GM12878 (cell line): Measurements from ENCODE around the gene PFN2.

ENCODE experiments used
- BCL11A ChIP-seq: IDR thresholded peaks from 2 replicates; pipeline ENCODE4 v1.6.1; 2011; ENCODE audit warnings: low read depth, low read length
- CBX5 ChIP-seq: sonication (generic); IDR thresholded peaks from 2 replicates; pipeline ENCODE4 v1.6.1; 2016; ENCODE audit warnings: low read depth, moderate library complexity, mild to moderate bottlenecking, inconsistent platforms
- CREB1 ChIP-seq: IDR thresholded peaks from 2 replicates; pipeline ENCODE4 v1.6.1; 2012; ENCODE audit warnings: low read depth, mild to moderate bottlenecking, inconsistent platforms
- EP300 ChIP-seq, 2 experiments: fragments of 150-350 bp in 1 of 2; IDR thresholded peaks; 2 replicates each; pipeline ENCODE4 v1.6.1; 2011 to 2012; ENCODE audit warnings: low read depth in 2 of 2, low read length in 2 of 2, borderline replicate concordance in 1 of 2, improper control_type of control experiment in 1 of 2, inconsistent platforms in 1 of 2; ENCODE audit not compliant: control insufficient read depth in 1 of 2
- GATAD2B ChIP-seq: fragments of 450-650 bp; conservative IDR thresholded peaks from 2 replicates; pipeline ENCODE4 v1.6.1; 2017; ENCODE audit warnings: low read depth, mild to moderate bottlenecking, moderate library complexity
- POLR2A ChIP-seq: IDR thresholded peaks from 2 replicates; pipeline ENCODE4 v1.6.1; 2011; ENCODE audit warnings: low read depth, mild to moderate bottlenecking, low read length
- RAD21 ChIP-seq: IDR thresholded peaks from 2 replicates; pipeline ENCODE4 v1.6.1; 2011; ENCODE audit warnings: mild to moderate bottlenecking, low read depth, low read length, moderate library complexity; ENCODE audit not compliant: insufficient read depth
- SRF ChIP-seq, 2 experiments: IDR thresholded peaks; 2 replicates each; pipeline ENCODE4 v1.6.1; 2011; ENCODE audit warnings: low read depth in 2 of 2, low read length in 2 of 2, mild to moderate bottlenecking in 1 of 2, moderate library complexity in 1 of 2
- ZNF274 ChIP-seq: IDR thresholded peaks from one replicate; pipeline ENCODE4 v1.8.0; 2011; ENCODE audit not compliant: insufficient read length, insufficient read depth
- ZNF384 ChIP-seq: IDR thresholded peaks from 2 replicates; pipeline ENCODE4 v1.6.1; 2012; ENCODE audit warnings: low read depth, mild to moderate bottlenecking, low read length, improper control_type of control experiment, borderline replicate concordance
- TF ChIP-seq, protein P1 (sequence below), 3 experiments: IDR thresholded peaks in 2 of 3; conservative IDR thresholded peaks in 1 of 3; 2 replicates each; pipeline ENCODE4 v1.5.1; 2011; ENCODE audit warnings: low read depth in 3 of 3, low read length in 3 of 3, mild to moderate bottlenecking in 3 of 3, control low read depth in 2 of 3, moderate library complexity in 2 of 3, inconsistent platforms in 1 of 3, mixed read lengths in 1 of 3; ENCODE audit not compliant: control insufficient read depth in 2 of 3, insufficient read depth in 1 of 3; ENCODE audit errors: extremely low read depth in 1 of 3
- TF ChIP-seq, protein P2 (sequence below): fragments of 150-350 bp; IDR thresholded peaks from 2 replicates; pipeline ENCODE4 v1.6.1; 2016; ENCODE audit warnings: low read depth, low read length
- TF ChIP-seq, protein P3 (sequence below): fragments of 450-650 bp; formaldehyde crosslinking; IDR thresholded peaks from 2 replicates; pipeline ENCODE4 v1.5.0; 2022; ENCODE audit warnings: mild to moderate bottlenecking, missing genetic modification characterization
- TF ChIP-seq, protein P4 (sequence below): IDR thresholded peaks from 2 replicates; pipeline ENCODE4 v1.6.1; 2012; ENCODE audit warnings: mild to moderate bottlenecking, low read depth, low read length

DNA sequence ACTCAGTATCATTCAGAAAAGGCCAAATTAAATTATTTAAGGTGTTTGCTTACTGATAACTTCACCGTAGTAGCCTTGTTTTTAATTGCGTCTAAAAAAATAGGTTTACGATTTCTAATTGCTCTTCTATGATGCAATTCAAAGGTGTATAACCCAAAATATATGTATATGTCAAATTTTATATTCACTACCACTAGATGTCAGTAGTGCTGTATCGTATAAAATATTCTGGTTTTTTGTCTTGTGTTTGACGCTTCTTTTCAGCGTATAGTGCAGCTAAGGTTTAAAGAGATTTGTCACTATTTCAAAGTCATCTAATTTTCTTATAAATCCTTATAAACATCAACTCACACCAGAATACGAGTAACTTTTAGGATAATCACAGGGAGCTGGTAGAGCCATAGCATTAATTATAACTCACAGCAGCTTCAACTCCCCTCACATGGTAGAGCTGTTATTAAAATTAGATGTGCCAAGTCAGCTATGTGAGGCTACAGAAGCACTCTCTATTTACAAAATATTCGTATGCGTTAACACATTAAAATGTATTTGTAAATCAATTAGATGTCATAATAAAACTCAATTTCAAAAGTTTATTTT lies 3.5 kb downstream of the PFN2 start:
- TF ChIP-seq, protein P1, sequence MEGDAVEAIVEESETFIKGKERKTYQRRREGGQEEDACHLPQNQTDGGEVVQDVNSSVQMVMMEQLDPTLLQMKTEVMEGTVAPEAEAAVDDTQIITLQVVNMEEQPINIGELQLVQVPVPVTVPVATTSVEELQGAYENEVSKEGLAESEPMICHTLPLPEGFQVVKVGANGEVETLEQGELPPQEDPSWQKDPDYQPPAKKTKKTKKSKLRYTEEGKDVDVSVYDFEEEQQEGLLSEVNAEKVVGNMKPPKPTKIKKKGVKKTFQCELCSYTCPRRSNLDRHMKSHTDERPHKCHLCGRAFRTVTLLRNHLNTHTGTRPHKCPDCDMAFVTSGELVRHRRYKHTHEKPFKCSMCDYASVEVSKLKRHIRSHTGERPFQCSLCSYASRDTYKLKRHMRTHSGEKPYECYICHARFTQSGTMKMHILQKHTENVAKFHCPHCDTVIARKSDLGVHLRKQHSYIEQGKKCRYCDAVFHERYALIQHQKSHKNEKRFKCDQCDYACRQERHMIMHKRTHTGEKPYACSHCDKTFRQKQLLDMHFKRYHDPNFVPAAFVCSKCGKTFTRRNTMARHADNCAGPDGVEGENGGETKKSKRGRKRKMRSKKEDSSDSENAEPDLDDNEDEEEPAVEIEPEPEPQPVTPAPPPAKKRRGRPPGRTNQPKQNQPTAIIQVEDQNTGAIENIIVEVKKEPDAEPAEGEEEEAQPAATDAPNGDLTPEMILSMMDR (IDR thresholded peaks at IDR 0.05 in 2 of 3, conservative IDR thresholded peaks at IDR 0.05 in 1 of 3; ENCODE audit: control insufficient read depth in 2 of 3, extremely low read depth in 1 of 3, insufficient read depth in 1 of 3, low read depth in 3 of 3, low read length in 3 of 3), result peak; percentile 26 to 66 (median 54); a peak in 5 of 6 replicates
- no peak for TF ChIP-seq CBX5
- TF ChIP-seq, protein P2, sequence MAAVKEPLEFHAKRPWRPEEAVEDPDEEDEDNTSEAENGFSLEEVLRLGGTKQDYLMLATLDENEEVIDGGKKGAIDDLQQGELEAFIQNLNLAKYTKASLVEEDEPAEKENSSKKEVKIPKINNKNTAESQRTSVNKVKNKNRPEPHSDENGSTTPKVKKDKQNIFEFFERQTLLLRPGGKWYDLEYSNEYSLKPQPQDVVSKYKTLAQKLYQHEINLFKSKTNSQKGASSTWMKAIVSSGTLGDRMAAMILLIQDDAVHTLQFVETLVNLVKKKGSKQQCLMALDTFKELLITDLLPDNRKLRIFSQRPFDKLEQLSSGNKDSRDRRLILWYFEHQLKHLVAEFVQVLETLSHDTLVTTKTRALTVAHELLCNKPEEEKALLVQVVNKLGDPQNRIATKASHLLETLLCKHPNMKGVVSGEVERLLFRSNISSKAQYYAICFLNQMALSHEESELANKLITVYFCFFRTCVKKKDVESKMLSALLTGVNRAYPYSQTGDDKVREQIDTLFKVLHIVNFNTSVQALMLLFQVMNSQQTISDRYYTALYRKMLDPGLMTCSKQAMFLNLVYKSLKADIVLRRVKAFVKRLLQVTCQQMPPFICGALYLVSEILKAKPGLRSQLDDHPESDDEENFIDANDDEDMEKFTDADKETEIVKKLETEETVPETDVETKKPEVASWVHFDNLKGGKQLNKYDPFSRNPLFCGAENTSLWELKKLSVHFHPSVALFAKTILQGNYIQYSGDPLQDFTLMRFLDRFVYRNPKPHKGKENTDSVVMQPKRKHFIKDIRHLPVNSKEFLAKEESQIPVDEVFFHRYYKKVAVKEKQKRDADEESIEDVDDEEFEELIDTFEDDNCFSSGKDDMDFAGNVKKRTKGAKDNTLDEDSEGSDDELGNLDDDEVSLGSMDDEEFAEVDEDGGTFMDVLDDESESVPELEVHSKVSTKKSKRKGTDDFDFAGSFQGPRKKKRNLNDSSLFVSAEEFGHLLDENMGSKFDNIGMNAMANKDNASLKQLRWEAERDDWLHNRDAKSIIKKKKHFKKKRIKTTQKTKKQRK, result no peak
- TF ChIP-seq, protein P3, sequence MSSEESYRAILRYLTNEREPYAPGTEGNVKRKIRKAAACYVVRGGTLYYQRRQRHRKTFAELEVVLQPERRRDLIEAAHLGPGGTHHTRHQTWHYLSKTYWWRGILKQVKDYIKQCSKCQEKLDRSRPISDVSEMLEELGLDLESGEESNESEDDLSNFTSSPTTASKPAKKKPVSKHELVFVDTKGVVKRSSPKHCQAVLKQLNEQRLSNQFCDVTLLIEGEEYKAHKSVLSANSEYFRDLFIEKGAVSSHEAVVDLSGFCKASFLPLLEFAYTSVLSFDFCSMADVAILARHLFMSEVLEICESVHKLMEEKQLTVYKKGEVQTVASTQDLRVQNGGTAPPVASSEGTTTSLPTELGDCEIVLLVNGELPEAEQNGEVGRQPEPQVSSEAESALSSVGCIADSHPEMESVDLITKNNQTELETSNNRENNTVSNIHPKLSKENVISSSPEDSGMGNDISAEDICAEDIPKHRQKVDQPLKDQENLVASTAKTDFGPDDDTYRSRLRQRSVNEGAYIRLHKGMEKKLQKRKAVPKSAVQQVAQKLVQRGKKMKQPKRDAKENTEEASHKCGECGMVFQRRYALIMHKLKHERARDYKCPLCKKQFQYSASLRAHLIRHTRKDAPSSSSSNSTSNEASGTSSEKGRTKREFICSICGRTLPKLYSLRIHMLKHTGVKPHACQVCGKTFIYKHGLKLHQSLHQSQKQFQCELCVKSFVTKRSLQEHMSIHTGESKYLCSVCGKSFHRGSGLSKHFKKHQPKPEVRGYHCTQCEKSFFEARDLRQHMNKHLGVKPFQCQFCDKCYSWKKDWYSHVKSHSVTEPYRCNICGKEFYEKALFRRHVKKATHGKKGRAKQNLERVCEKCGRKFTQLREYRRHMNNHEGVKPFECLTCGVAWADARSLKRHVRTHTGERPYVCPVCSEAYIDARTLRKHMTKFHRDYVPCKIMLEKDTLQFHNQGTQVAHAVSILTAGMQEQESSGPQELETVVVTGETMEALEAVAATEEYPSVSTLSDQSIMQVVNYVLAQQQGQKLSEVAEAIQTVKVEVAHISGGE (CRISPR knock-in tag), result no peak
- peak; percentile 65 for TF ChIP-seq RAD21
- TF ChIP-seq, protein P4, sequence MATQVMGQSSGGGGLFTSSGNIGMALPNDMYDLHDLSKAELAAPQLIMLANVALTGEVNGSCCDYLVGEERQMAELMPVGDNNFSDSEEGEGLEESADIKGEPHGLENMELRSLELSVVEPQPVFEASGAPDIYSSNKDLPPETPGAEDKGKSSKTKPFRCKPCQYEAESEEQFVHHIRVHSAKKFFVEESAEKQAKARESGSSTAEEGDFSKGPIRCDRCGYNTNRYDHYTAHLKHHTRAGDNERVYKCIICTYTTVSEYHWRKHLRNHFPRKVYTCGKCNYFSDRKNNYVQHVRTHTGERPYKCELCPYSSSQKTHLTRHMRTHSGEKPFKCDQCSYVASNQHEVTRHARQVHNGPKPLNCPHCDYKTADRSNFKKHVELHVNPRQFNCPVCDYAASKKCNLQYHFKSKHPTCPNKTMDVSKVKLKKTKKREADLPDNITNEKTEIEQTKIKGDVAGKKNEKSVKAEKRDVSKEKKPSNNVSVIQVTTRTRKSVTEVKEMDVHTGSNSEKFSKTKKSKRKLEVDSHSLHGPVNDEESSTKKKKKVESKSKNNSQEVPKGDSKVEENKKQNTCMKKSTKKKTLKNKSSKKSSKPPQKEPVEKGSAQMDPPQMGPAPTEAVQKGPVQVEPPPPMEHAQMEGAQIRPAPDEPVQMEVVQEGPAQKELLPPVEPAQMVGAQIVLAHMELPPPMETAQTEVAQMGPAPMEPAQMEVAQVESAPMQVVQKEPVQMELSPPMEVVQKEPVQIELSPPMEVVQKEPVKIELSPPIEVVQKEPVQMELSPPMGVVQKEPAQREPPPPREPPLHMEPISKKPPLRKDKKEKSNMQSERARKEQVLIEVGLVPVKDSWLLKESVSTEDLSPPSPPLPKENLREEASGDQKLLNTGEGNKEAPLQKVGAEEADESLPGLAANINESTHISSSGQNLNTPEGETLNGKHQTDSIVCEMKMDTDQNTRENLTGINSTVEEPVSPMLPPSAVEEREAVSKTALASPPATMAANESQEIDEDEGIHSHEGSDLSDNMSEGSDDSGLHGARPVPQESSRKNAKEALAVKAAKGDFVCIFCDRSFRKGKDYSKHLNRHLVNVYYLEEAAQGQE, result no peak
- no peak for TF ChIP-seq GATAD2B
- no peak for TF ChIP-seq ZNF384
- no peak for TF ChIP-seq BCL11A
- TF ChIP-seq CREB1, result no peak
- no peak for TF ChIP-seq POLR2A
- TF ChIP-seq SRF (IDR thresholded peaks at IDR 0.05; ENCODE audit: low read depth in 2 of 2, low read length in 2 of 2), result no peak
- no peak for TF ChIP-seq EP300 (IDR thresholded peaks at IDR 0.05; ENCODE audit: borderline replicate concordance in 1 of 2, control insufficient read depth in 1 of 2, low read depth in 2 of 2, low read length in 2 of 2)
- no peak for TF ChIP-seq ZNF274
